Islet precursor cell (in vitro differentiated cells): ENCODE data around the gene LANCL3.

Source experiments
- DNase-seq: peaks from one replicate; pipeline ENCODE4 v3.0.0-alpha.2; 2018

Gene LANCL3

DNA sequence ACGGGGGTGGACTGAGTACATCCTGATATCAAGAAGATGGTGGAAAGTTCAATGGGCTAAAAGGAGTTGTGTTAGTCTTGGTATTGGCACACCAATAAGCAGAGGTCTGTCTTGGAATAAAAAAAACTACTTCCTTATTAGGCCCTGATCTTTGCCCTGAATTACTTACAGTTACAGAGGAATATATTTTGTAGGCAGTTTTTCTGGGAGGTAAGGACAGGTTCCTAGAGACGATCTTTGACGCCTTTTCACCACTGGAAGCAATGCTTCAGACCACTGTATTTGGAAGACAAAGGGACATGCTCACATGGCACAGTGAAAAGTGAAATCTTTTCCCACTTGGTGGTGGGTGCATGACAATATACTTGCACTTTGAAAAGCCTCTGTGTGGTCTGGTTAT lies 113.5 kb downstream of the LANCL3 start:
- no peak for DNase-seq

DNA sequence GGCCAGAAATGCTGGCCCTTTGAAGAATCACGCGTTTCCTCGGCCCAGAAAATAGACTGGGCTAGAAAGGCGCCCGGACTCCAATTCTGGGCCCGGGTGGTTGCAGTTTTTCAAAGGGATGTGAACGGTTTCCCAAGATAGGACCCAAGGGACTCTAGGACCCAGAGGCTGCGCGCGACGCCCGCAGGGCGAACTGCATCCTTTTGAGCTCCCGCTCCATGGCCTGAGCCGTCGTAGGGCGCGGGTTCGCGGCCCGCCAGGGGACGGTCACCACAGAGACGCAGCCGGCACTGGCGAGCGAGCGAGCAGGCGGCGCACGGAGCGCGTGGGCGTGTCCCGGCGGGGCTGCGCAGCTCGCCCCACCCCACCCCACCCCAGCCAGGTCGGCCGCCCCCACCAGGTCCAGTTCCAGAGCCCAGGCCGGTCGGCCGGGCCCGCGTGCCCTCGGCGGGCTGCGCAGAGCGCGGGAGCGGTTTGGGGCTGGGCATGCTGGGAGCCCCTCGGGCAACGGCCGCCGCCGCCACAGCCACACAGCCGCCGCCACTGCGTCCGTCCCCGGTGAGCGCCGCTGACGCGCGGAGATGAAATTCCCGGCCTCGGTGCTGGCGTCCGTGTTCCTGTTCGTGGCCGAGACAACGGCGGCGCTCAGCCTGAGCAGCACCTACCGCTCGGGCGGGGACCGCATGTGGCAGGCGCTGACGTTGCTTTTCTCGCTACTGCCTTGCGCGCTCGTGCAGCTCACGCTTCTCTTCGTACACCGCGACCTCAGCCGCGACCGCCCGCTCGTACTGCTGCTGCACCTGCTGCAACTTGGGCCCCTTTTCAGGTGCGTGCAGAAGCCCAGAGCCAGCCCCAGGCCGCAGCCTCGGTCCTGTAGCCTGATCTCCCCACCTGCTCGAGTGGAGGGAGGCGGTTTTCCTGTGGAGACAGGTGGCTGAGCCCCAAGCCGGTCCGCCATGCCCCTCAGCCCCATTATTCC lies 114.2 kb downstream of the LANCL3 start, which contains the start of gene XK:
Gene XK, plus strand, starts transcription at position 411 of the 979 bp plus-strand sequence. Its CDS starts 171 bp downstream, at position 582.
- peak; percentile 76 for DNase-seq

GRCh38 chrX:37686369-37686995 lies 115.0 kb downstream of the LANCL3 start:
- no peak for DNase-seq

DNA sequence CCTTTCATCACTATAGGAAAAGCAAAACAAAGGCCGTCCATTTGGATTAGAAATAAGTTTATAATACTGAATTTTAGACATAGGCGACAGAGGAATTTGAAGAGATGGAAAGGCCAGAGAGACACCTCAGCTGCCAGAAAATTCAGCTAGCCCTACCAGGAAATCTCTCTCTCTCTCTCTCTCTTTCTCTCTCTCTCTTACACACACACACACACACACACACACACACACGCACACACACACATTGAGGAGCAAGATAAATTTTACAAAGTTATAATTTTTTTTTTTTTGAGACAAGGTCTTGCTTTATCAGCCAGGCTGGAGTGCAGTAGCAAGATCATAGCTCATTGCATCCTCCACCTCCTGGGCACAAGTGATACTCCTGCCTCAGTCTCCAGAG lies 115.5 kb downstream of the LANCL3 start:
- no peak for DNase-seq

GRCh38 chrX:37690119-37690518 lies 118.7 kb downstream of the LANCL3 start:
- no peak for DNase-seq

DNA sequence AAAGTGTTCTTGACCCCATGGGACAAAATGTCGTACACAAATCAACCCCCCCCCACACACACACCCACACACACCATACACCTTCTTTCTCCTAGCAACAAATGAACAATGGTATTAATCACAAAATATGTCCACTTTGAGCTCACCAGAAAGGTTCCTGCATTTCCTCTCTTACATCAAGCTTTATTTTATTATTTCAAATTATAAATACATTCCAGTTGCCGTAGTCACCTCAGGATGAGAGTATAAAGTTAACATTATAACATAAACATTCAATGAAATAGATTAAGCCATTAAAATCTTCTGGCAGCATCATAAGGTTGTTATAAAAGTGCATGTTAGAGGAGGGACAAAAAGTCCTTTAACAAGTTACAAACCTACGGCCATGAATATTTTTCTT lies 121.5 kb downstream of the LANCL3 start:
- no peak for DNase-seq

- no peak for DNase-seq
These were observed 125.8 kb downstream of the LANCL3 start for GRCh38 chrX:37697169-37697760.

DNA sequence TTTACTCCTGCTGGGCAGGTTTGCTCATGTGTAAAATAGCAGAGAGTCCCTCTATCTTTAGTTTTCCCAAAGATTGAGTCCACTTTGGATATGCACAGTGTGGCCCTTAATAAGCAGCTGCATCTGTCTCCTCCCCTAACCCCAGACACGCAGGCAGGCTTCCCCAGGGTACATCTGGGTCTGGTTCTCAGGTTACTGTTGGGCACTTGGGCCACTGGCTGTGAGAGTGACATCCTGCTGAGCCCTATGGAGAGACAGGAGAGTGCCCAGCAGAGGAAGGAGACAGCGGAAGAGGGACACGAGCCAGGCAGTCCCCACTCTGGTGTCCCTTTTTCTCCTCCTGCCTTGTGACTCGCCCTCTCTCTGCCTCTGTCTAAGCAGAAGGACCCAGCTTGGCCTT lies 130.1 kb downstream of the LANCL3 start:
- DNase-seq: no peak

DNA sequence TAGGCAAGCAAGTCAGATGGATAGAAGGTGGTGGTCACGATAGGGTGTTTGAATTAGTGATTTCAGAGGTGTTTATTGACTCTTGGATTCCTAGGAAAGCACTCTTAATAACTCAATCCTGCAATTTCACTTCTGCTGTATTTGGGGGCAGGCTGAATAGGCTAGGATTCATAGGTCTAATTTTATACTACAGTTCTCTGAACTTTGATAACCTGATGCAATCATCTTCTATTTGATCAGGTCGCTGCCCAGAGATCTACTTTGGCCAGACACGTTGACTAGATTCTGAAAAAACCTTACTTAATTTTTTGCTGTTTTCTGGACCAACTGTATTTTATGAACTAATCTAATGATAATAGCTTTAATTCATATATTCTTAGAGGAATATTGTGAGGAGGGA lies 140.5 kb downstream of the LANCL3 start:
- no peak for DNase-seq

GRCh38 chrX:37712458-37712857 lies 141.0 kb downstream of the LANCL3 start:
- DNase-seq: no peak

GRCh38 chrX:37714479-37714878 lies 143.0 kb downstream of the LANCL3 start:
- DNase-seq: no peak

DNA sequence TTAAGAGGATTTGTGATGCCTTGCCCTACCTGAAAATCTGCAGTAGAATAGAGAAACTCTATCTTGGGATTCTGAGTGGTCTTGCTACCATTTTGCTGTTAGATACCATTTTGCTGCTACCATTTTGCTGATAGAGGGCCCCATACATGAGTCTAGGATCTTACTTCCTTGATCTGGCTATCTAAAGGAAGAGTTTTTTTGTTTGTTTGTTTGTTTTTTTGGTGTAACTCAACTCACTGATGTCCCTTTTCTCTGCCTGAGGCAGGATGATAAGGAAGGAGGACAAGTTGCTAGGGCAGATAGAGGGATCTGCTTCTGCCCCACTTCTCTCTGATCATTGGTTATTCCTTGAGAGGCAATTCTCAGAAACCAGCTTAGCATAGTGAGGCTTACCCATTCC lies 145.1 kb downstream of the LANCL3 start:
- no peak for DNase-seq

DNA sequence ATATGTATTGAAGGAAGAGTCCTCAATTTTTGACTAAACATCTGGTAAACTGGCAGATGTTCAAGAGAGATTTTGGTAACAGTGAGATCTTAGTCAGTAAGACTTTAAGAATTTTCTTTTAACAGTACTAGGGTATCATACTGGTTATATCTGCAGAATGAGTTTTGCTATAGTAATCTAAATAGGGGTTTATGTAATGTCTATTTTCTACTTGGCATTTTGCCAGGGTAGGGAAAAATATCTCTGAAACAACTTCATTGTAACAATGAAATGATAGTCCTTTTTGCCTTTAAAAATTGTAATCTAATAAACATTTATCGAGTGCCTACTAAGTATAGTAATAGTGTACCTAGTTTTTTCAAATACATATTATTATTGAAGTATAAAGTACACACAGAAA lies 146.2 kb downstream of the LANCL3 start:
- no peak for DNase-seq

GRCh38 chrX:37722595-37722994 lies 151.1 kb downstream of the LANCL3 start:
- no peak for DNase-seq

DNA sequence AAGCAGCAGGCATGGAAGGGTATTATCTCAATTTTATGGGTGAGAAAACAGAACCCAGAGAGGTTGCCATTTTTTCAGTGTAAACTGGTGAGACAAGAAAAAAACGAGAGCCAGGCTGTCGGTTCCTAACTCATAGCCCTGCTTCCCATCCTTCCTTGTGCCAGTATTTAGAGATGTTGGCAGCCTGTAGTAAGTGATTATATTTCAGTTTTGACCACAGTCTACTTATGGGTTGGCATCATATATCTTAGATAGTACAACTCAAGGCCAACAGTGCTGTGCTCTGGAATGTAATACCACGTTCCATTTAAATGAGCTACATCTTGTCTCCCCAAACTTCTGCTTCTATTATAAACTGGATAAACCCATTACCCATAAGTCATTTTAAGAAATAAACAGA lies 154.9 kb downstream of the LANCL3 start:
- no peak for DNase-seq
